H9 (cell line): ENCODE data around the gene EPB41L4A. TPM values are rescaled to one million over a fixed set of nuclear protein-coding genes. Genes with fewer than 3 reads are reported as not detected.

Experiments
- DNase-seq: peaks from one replicate; pipeline ENCODE4 v3.0.0-alpha.2; 2017
- H2AFZ ChIP-seq: one replicate; pipeline ENCODE4 v1.6.1; 2013; ENCODE audit warnings: mild to moderate bottlenecking, low read length, control low read depth, moderate library complexity
- H2AK5ac ChIP-seq: 2 replicates; pipeline ENCODE4 v1.6.1; 2013; ENCODE audit warnings: low read length, control low read depth, mixed read lengths; ENCODE audit not compliant: insufficient read length
- H2BK120ac ChIP-seq: one replicate; pipeline ENCODE4 v1.6.1; 2013; ENCODE audit warnings: low read depth, mild to moderate bottlenecking, low read length, control low read depth, inconsistent platforms; ENCODE audit not compliant: poor library complexity, severe bottlenecking
- H2BK12ac ChIP-seq: 2 replicates; pipeline ENCODE4 v1.6.1; 2013; ENCODE audit warnings: low read length, control low read depth, mixed read lengths, low read depth; ENCODE audit not compliant: insufficient read length
- H2BK15ac ChIP-seq: 2 replicates; pipeline ENCODE4 v1.6.1; 2013; ENCODE audit warnings: low read depth, low read length, control low read depth
- H2BK20ac ChIP-seq: one replicate; pipeline ENCODE4 v1.6.1; 2013; ENCODE audit warnings: low read depth, mild to moderate bottlenecking, low read length, control low read depth, inconsistent platforms; ENCODE audit not compliant: poor library complexity, severe bottlenecking
- H2BK5ac ChIP-seq: 2 replicates; pipeline ENCODE4 v1.6.1; 2013; ENCODE audit warnings: low read length, control low read depth, mixed read lengths; ENCODE audit not compliant: insufficient read length
- H3K14ac ChIP-seq: 2 replicates; pipeline ENCODE4 v1.6.1; 2013; ENCODE audit warnings: low read length, control low read depth; ENCODE audit not compliant: insufficient read depth
- H3K18ac ChIP-seq: 2 replicates; pipeline ENCODE4 v1.6.1; 2013; ENCODE audit warnings: low read depth, mild to moderate bottlenecking, mixed read lengths, low read length, control low read depth; ENCODE audit not compliant: insufficient read length
- H3K23ac ChIP-seq: 2 replicates; pipeline ENCODE4 v1.6.1; 2013; ENCODE audit warnings: low read length, control low read depth, mixed read lengths, low read depth; ENCODE audit not compliant: insufficient read length
- H3K23me2 ChIP-seq: 2 replicates; pipeline ENCODE4 v1.6.1; 2013; ENCODE audit warnings: low read depth, mild to moderate bottlenecking, mixed read lengths, low read length, control low read depth; ENCODE audit not compliant: insufficient read length, poor library complexity, severe bottlenecking
- H3K27ac ChIP-seq: 2 replicates; pipeline ENCODE4 v1.5.1; 2013; ENCODE audit warnings: low read length, control low read depth, mixed read lengths, low read depth; ENCODE audit not compliant: insufficient read length
- H3K27me3 ChIP-seq: 2 replicates; pipeline ENCODE4 v1.6.1; 2013; ENCODE audit warnings: low read length, control low read depth, inconsistent platforms; ENCODE audit not compliant: insufficient read depth
- H3K4ac ChIP-seq: 2 replicates; pipeline ENCODE4 v1.6.1; 2013; ENCODE audit warnings: low read depth, mild to moderate bottlenecking, control low read depth, inconsistent platforms, low read length, moderate library complexity
- H3K4me1 ChIP-seq: 2 replicates; pipeline ENCODE4 v1.6.1; 2013; ENCODE audit warnings: low read length, control low read depth, inconsistent platforms; ENCODE audit not compliant: insufficient read depth
- H3K4me2 ChIP-seq: 2 replicates; pipeline ENCODE4 v1.6.1; 2013; ENCODE audit warnings: low read length, control low read depth, mixed read lengths; ENCODE audit not compliant: insufficient read length, insufficient read depth
- H3K56ac ChIP-seq: 2 replicates; pipeline ENCODE4 v1.6.1; 2013; ENCODE audit warnings: low read depth, mild to moderate bottlenecking, mixed read lengths, low read length, control low read depth; ENCODE audit not compliant: insufficient read length
- H3K79me1 ChIP-seq: 2 replicates; pipeline ENCODE4 v1.6.1; 2013; ENCODE audit warnings: low read depth, mild to moderate bottlenecking, moderate library complexity, low read length, control low read depth, inconsistent platforms; ENCODE audit not compliant: insufficient read depth, poor library complexity, severe bottlenecking
- H3K79me2 ChIP-seq: 2 replicates; pipeline ENCODE4 v1.6.1; 2013; ENCODE audit warnings: low read length, control low read depth, inconsistent platforms; ENCODE audit not compliant: insufficient read depth
- H3K9ac ChIP-seq: 2 replicates; pipeline ENCODE4 v1.6.1; 2013; ENCODE audit warnings: low read length, control low read depth, mixed read lengths; ENCODE audit not compliant: insufficient read length; ENCODE audit errors: extremely low read depth
- H3K9me3 ChIP-seq: one replicate; pipeline ENCODE4 v1.6.1; 2013; ENCODE audit warnings: low read depth, low read length, inconsistent platforms; ENCODE audit not compliant: control insufficient read depth
- H3T11ph ChIP-seq: one replicate; pipeline ENCODE4 v1.6.1; 2013; ENCODE audit warnings: mild to moderate bottlenecking, low read length, control low read depth, inconsistent platforms
- H4K20me1 ChIP-seq: one replicate; pipeline ENCODE4 v1.6.1; 2013; ENCODE audit not compliant: control insufficient read depth, insufficient read length, insufficient read depth
- H4K5ac ChIP-seq: 2 replicates; pipeline ENCODE4 v1.6.1; 2013; ENCODE audit warnings: low read depth, mild to moderate bottlenecking, mixed read lengths, low read length, control low read depth; ENCODE audit not compliant: insufficient read length
- H4K8ac ChIP-seq: replicated peaks from 2 replicates; pipeline ENCODE4 v1.6.1; 2013; ENCODE audit warnings: low read length, control low read depth, mixed read lengths, low read depth; ENCODE audit not compliant: insufficient read length
- H4K91ac ChIP-seq: 2 replicates; pipeline ENCODE4 v1.6.1; 2013; ENCODE audit warnings: low read depth, mild to moderate bottlenecking, moderate library complexity, mixed read lengths, low read length, control low read depth; ENCODE audit not compliant: insufficient read length
- H3K27ac Mint-ChIP-seq, 3 experiments: 2 replicates in 2 of 3; 3 replicates in 1 of 3; pipeline ENCODE4 v1.8.0; 2020 to 2021; ENCODE audit warnings: mixed read lengths in 3 of 3, mild to moderate bottlenecking in 1 of 3, moderate library complexity in 1 of 3
- H3K27me3 Mint-ChIP-seq: 2 replicates; pipeline ENCODE4 v1.8.0; 2021; ENCODE audit warnings: low read depth, mild to moderate bottlenecking, moderate library complexity, mixed read lengths
- H3K36me3 Mint-ChIP-seq, 3 experiments: 2 replicates in 2 of 3; 3 replicates in 1 of 3; pipeline ENCODE4 v1.8.0; 2020 to 2021; ENCODE audit warnings: low read depth in 3 of 3, mixed read lengths in 3 of 3; ENCODE audit not compliant: insufficient read depth in 1 of 3
- H3K4me1 Mint-ChIP-seq, 2 experiments: 2 replicates each; pipeline ENCODE4 v1.8.0; 2020; ENCODE audit warnings: mixed read lengths in 2 of 2
- H3K4me3 Mint-ChIP-seq, 2 experiments: 2 replicates in 1 of 2; 3 replicates in 1 of 2; pipeline ENCODE4 v1.8.0; 2020 to 2021; ENCODE audit warnings: mild to moderate bottlenecking in 2 of 2, mixed read lengths in 2 of 2, moderate library complexity in 1 of 2
- H3K9me3 Mint-ChIP-seq, 2 experiments: 2 replicates in 1 of 2; 3 replicates in 1 of 2; pipeline ENCODE4 v1.8.0; 2020; ENCODE audit warnings: mild to moderate bottlenecking in 2 of 2, mixed read lengths in 2 of 2, moderate library complexity in 1 of 2
- CTCF ChIP-seq: fragments of 200-600 bp; sonication (generic); conservative IDR thresholded peaks from 3 replicates; pipeline ENCODE4 v1.8.0; 2021; ENCODE audit warnings: antibody characterized with exemption, mild to moderate bottlenecking
- WGBS: extraction: QIAGEN DNeasy Blood & Tissue Kit; methylation state at CpG from one replicate; pipeline ENCODE4 v1.1.7; 2013; ENCODE audit warnings: missing lambda C conversion rate, low lambda C conversion rate, mixed read lengths; ENCODE audit not compliant: insufficient read length; ENCODE audit errors: extremely low coverage; 5-methylcytosine and 5-hydroxymethylcytosine counted together
- total RNA-seq: library from RNA; stranded (reverse); gene quantifications from 2 replicates; pipeline ENCODE4 v1.2.1, GENCODE V29; 2021

Gene EPB41L4A
- total RNA-seq, 1 experiment from 2014 or later = 4.9 TPM

- H3K36me3 Mint-ChIP-seq = peaks cover 24 to 30% (median 30%) of the 10 kb centered on the region in 3 experiments; a peak in 6 of 7 replicates
- no peak overlapping the region for H3K4ac ChIP-seq
- H3K27ac ChIP-seq = no peak overlapping the region
- H3T11ph ChIP-seq = no peak overlapping the region
- no peak overlapping the region for H3K56ac ChIP-seq
- H3K79me2 ChIP-seq = peaks cover 8% of the 10 kb centered on the region; the same call in 1 of the 2 replicates
- no peak overlapping the region for H2BK120ac ChIP-seq
- H3K4me1 ChIP-seq = peaks cover 2% of the 10 kb centered on the region; the same call in 1 of the 2 replicates
- H3K9ac ChIP-seq = no peak overlapping the region
- no peaks in the 10 kb centered on the region for H4K20me1 ChIP-seq
- no peak overlapping the region for H3K18ac ChIP-seq
- no peaks in the 10 kb centered on the region for H3K23me2 ChIP-seq
- H4K5ac ChIP-seq = no peak overlapping the region
- H2AFZ ChIP-seq = no peak overlapping the region
- no CpG with 5 or more reads among the region's 5 CpGs for WGBS
- no peaks in the 10 kb centered on the region for H3K27me3 ChIP-seq
- H2BK5ac ChIP-seq = no peak overlapping the region
- no peak overlapping the region for H3K4me2 ChIP-seq
- no peak overlapping the region for H4K91ac ChIP-seq
- H2BK15ac ChIP-seq = no peak overlapping the region
- no peak overlapping the region for H3K4me3 Mint-ChIP-seq
- H3K79me1 ChIP-seq = no peaks in the 10 kb centered on the region
- no peak for DNase-seq
- no peak overlapping the region for H2AK5ac ChIP-seq
- H3K9me3 Mint-ChIP-seq = peaks cover 0 to 2% of the 10 kb centered on the region in 2 experiments; a peak in 1 of 5 replicates
- TF ChIP-seq CTCF = no peak
- H3K27ac Mint-ChIP-seq = no peak overlapping the region; a peak in 1 of 7 replicates
- H3K23ac ChIP-seq = no peak overlapping the region
- no peak overlapping the region for H3K14ac ChIP-seq
- no peak overlapping the region for H4K8ac ChIP-seq
- H2BK12ac ChIP-seq = no peak overlapping the region
- peaks cover 1% of the 10 kb centered on the region; the same call in 1 of the 2 replicates for H3K27me3 Mint-ChIP-seq
- no peak overlapping the region for H2BK20ac ChIP-seq
- peaks cover 28 to 32% of the 10 kb centered on the region in 2 experiments for H3K4me1 Mint-ChIP-seq
- H3K9me3 ChIP-seq = no peaks in the 10 kb centered on the region
Observed at GRCh38 chr5:112159435-112159834, 259.6 kb downstream of the EPB41L4A start.
